SKM-1 treated with dmso at 0.1 percent for 144 hours (cell line): Measurements from ENCODE around the gene ZDHHC7.
A peak's percentile ranks its signal among the peaks of the same experiment; 100 is the strongest.

Source experiments
- DNase-seq: peaks from one replicate; lab custom pipeline; 2025; ENCODE audit not compliant: unreplicated experiment; lab: John Stamatoyannopoulos, UW

ZDHHC7 gene

GRCh38 chr16:84925092-84925772 is 86.1 kb downstream of the ZDHHC7 start:
- DNase-seq, result peak; percentile 10

GRCh38 chr16:84924331-84925091 is 86.8 kb downstream of the ZDHHC7 start:
- DNase-seq, result no peak
